A549 treated with DMSO at 1 μM for 4 hours (cell line): ENCODE results near the gene DYNLT5. TPM values are rescaled to one million over a fixed set of nuclear protein-coding genes. Genes with fewer than 3 reads are reported as not detected.

Source experiments
- total RNA-seq: library from RNA; stranded (reverse); fragments of 200-300 nt; extraction: Qiagen RNA extraction; gene quantifications from 5 replicates; pipeline ENCODE4 v1.2.3, GENCODE V29; 2022; ENCODE audit warnings: low read depth

DYNLT5 gene, protein sequence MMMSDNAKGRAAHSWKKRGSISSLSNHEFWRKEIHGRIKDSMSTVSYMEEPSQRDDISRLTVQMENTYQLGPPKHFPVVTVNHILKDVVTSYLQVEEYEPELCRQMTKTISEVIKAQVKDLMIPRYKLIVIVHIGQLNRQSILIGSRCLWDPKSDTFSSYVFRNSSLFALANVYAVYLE
- not detected in 5 replicates for total RNA-seq

GRCh38 chr1:66752000-66752592 is at the start of gene DYNLT5:
Gene DYNLT5 (plus strand): TSS chr1:66752459. CDS start chr1:66754659, 2,200 bp downstream.

Other genes with a start within 250 kb of the DYNLT5 start
- gene SGIP1, start 218.3 kb upstream of the DYNLT5 start, total RNA-seq = not detected in 5 replicates
- gene INSL5, start 48.8 kb downstream of the DYNLT5 start, total RNA-seq = not detected in 5 replicates
- 0.27 to 1.9 TPM (median 0.74 TPM) in 5 replicates for gene DNAI4, start 172.4 kb downstream of the DYNLT5 start, total RNA-seq
- gene MIER1, start 172.5 kb downstream of the DYNLT5 start, total RNA-seq = 9.8 to 13.0 TPM (median 12.0 TPM) in 5 replicates